ENCODE results near the gene NLRP14. TPM values are rescaled to one million over a fixed set of nuclear protein-coding genes. Genes with fewer than 3 reads are reported as not detected.

Gene NLRP14
- total and polyA plus RNA-seq, 8 donors = 0.18 TPM; not detected in 7

DNA sequence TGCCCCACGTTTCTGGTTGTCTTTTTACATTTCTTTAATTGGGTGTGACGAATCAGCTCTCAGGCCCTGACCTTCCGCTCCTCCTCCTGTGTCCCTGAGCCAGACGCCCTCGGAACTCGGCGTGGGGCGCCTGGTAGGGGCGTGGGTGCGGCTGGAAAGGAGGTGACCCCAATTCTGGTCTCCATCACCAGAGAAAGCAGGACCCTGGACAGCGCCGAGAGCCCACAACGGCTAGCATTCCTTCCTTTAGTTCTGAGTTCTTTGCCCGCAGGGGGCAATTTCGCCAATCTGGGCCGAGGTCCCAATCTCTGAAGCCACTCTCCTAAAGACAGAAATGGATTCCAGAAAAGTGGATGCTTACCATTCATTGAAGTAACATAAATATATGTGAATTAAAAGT, 56.8 kb downstream of the NLRP14 start:
- Histone ChIP-seq H3K4me3 (no peak overlapping the region), H3K27me3 (peaks cover 0 to 9% (median 0%) of the 10 kb centered on the region in 3 donors), H3K27ac (no peak overlapping the region), H3K9me3 (peaks cover 5 to 17% (median 11%) of the 10 kb centered on the region in 4 donors), H3K36me3 (no peaks in the 10 kb centered on the region), H3K4me1 (no peaks in the 10 kb centered on the region)
- intact Hi-C loops (cut with DNase I; ENCODE audit: low total_unique reads) = no loop called here
- WGBS, 5 donors = 60 to 73% (median 66%) methylated on average over 14 to 16 of the region's 16 CpGs
- no peak for DNase-seq
- TF ChIP-seq POLR2A (IDR thresholded peaks at IDR 0.05) (no peak), EP300 (IDR thresholded peaks at IDR 0.05) (no peak), POLR2AphosphoS5 (IDR thresholded peaks at IDR 0.05) (no peak)
- TF ChIP-seq, protein P1, sequence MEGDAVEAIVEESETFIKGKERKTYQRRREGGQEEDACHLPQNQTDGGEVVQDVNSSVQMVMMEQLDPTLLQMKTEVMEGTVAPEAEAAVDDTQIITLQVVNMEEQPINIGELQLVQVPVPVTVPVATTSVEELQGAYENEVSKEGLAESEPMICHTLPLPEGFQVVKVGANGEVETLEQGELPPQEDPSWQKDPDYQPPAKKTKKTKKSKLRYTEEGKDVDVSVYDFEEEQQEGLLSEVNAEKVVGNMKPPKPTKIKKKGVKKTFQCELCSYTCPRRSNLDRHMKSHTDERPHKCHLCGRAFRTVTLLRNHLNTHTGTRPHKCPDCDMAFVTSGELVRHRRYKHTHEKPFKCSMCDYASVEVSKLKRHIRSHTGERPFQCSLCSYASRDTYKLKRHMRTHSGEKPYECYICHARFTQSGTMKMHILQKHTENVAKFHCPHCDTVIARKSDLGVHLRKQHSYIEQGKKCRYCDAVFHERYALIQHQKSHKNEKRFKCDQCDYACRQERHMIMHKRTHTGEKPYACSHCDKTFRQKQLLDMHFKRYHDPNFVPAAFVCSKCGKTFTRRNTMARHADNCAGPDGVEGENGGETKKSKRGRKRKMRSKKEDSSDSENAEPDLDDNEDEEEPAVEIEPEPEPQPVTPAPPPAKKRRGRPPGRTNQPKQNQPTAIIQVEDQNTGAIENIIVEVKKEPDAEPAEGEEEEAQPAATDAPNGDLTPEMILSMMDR (IDR thresholded peaks at IDR 0.05) = no peak

DNA sequence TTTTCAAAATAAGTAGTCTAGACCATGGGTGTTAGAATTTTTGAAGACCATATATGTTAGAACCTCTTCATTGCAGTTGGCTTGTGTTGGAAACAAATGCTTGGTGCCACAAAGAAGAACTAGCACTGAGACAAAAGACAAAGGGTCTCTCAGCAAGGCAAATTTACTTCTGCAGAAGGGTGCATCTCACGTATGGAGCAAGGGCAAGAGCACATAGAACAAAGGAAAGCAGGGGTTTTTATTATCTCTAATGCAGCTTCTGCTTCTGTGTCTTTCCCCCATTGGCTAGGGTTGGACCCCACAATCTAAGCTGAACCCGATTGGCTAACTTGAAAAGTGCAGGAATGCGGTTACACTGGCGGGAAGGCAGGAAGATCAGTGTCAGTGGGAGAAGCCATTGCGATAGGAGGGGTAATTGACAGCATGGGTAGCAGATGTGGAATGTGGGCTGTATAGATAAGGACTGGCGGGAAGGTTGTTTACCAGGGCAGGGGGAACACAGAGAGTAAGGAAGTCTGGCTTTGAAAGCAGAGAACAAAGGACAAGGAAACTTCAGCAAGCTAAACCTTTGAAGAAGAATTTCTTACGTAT, 59.4 kb downstream of the NLRP14 start:
- no peak for DNase-seq

DNA sequence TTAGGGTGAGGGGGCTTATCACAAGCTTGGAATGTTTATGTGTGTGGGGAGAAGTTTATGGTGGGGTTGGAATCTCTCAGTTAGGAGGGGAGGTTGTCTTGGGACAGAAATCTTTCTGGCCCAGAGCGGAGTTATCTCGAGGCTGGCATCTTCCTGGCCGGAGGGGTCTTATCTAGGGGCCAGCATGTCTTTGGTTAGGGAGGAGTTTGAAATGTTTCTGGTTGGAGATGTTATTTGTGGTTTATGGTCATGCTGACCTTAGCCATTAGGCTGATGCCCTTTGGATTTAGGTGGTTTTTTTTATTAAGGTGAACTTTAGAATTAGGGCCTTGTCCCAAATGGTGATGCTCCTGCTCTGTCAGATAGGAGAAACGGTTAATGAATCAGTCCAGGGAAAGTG, 60.6 kb downstream of the NLRP14 start:
- Histone ChIP-seq H3K4me1 (no peaks in the 10 kb centered on the region), H3K36me3 (no peaks in the 10 kb centered on the region), H3K4me3 (no peak overlapping the region), H3K9me3 (peaks cover 5 to 17% (median 11%) of the 10 kb centered on the region in 4 donors), H3K27ac (no peak overlapping the region), H3K27me3 (peaks cover 0 to 9% (median 0%) of the 10 kb centered on the region in 3 donors)
- no peak for TF ChIP-seq EP300 (IDR thresholded peaks at IDR 0.05)
- no peak for TF ChIP-seq POLR2AphosphoS5 (IDR thresholded peaks at IDR 0.05)
- TF ChIP-seq POLR2A (IDR thresholded peaks at IDR 0.05) = no peak
- TF ChIP-seq, protein P1 (IDR thresholded peaks at IDR 0.05) = no peak
- DNase-seq = no peak
- intact Hi-C loops (cut with DNase I; ENCODE audit: low total_unique reads) = no loop called here
- 80 to 92% (median 84%) methylated on average over 4 of the region's 4 CpGs for WGBS, 5 donors

More for the DNA sequence above, 59.4 kb downstream of the NLRP14 start:
- Histone ChIP-seq H3K4me1 (no peaks in the 10 kb centered on the region), H3K27me3 (peaks cover 0 to 9% (median 0%) of the 10 kb centered on the region in 3 donors), H3K9me3 (peaks cover 5 to 17% (median 11%) of the 10 kb centered on the region in 4 donors), H3K4me3 (no peak overlapping the region), H3K27ac (no peak overlapping the region), H3K36me3 (no peaks in the 10 kb centered on the region)
- 68 to 80% (median 69%) methylated on average over 7 of the region's 7 CpGs for WGBS, 5 donors
- TF ChIP-seq POLR2AphosphoS5 (IDR thresholded peaks at IDR 0.05) (no peak), EP300 (IDR thresholded peaks at IDR 0.05) (no peak), POLR2A (IDR thresholded peaks at IDR 0.05) (no peak)
- TF ChIP-seq, protein P1 (IDR thresholded peaks at IDR 0.05) = no peak
- intact Hi-C loops (cut with DNase I; ENCODE audit: low total_unique reads) = no loop called here

DNA sequence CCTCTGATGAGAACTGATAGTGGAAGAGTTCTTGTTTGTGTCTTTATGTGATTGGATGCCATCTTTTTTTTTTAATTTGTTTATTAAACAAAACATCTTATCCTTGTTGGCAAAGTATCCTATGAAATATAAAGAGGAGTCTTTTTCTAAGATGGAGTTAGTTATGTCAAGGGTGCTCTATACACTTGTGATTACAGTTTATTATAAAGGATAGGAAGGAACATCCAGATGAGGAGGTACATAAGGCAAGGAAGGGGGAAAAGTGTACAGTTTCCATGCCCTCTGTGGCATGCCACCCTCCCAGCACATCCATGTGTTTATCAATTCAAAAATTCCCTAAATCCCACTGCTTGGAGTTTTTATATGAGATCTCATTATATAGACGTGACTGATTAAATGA, 61.2 kb downstream of the NLRP14 start:
- peaks cover 5 to 17% (median 11%) of the 10 kb centered on the region in 4 donors for H3K9me3 ChIP-seq
- TF ChIP-seq, protein P1 (IDR thresholded peaks at IDR 0.05) = no peak
- TF ChIP-seq EP300 (IDR thresholded peaks at IDR 0.05) = no peak
- no peak for TF ChIP-seq POLR2AphosphoS5 (IDR thresholded peaks at IDR 0.05)
- TF ChIP-seq POLR2A (IDR thresholded peaks at IDR 0.05) = no peak
- no peaks in the 10 kb centered on the region for H3K4me1 ChIP-seq
- DNase-seq = no peak
- H3K27me3 ChIP-seq = peaks cover 0 to 9% (median 0%) of the 10 kb centered on the region in 3 donors
- no peak overlapping the region for H3K27ac ChIP-seq
- H3K36me3 ChIP-seq = no peaks in the 10 kb centered on the region
- H3K4me3 ChIP-seq = no peak overlapping the region
- 41 to 88% (median 83%) methylated on average over 1 of the region's 1 CpG for WGBS, 5 donors
- intact Hi-C loops (cut with DNase I; ENCODE audit: low total_unique reads) = no loop called here

Measured in stomach (tissue), 9 donors.